Cortex of kidney (tissue), 1 donor: ENCODE measurements around the gene CHST12.
"Not testable (repeated sequence)": the region's sequence is repeated elsewhere in the genome, so short reads cannot be mapped to it uniquely, and the experiment has no call there.

Source experiments
- DNase-seq: peaks from one replicate; lab custom pipeline; 2025; lab: John Stamatoyannopoulos, UW

CHST12 gene

DNA sequence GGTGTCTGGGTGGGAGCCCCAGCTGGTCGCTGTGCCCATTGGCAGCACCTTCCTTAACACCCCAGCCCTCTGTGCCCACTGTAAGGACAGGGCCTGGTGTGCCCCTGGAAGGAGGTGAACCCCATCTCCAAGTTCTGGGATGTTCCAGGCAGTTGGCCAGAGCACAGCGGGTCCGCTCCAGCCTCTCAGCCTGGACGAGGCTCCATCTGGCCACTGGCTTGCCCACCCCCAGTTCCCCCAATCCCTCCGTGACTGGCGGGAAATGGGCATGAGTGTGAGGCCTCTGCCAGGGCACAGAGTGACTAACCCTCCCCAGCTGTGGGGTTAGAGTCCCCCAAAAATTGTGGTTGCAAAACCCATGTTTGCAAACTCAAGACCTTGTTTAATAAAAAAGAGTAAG is 57.2 kb downstream of the CHST12 start:
- DNase-seq, result no peak

DNA sequence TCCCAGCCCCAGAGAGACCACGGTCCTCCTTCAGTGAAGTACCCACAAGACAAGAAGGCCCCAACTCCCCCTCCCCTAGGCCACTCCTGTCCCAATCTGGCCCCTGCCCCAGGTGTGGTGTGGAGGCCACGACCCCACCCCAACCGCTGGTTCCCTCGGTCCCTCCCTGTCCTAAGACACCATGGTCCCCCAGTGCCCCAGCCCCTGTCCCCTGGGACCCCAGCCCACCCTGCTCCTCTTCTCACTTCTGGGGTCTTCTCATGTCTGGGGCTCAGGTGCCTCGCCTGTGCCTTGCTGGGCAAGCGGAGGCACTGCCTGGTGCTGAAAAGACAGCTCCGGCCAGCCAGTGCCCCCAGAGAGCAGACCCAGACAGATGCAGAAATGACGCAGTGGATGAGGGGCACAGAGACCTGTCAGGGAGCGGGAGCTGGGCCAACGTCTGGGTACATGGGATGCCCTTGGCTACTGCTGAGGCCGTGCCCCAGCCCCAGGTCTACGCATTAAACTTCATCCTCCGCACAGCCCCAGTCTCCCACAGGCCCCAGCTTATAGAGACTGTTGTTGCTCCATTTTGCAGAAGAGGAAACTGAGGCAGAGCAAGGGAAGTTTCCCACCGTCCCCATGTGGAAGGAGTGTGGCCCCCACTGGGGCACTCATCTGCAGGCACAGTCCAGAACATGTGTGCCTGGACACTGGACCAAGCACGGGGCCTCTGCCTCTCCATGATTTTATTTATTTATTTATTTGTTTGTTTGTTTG is 58.0 kb downstream of the CHST12 start:
- no peak for DNase-seq

DNA sequence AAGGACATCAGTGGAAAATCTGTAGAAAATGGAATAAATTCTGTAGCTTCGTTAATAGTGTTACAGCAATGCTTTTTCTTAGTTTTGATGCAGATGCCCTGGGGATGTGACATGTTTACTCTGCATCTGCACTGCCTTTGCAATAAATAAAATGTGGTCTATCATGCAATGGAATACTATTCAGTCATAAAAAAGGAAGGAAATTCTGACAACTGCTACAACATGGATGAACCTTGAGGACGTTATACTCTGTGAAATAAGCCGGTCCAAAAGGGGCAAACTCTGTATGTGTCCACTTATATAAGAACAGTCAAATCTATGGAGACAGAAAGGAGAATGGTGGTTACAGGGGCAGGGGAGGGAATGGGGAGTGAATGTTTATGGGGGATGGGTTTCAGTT is 59.3 kb downstream of the CHST12 start:
- no peak for DNase-seq

DNA sequence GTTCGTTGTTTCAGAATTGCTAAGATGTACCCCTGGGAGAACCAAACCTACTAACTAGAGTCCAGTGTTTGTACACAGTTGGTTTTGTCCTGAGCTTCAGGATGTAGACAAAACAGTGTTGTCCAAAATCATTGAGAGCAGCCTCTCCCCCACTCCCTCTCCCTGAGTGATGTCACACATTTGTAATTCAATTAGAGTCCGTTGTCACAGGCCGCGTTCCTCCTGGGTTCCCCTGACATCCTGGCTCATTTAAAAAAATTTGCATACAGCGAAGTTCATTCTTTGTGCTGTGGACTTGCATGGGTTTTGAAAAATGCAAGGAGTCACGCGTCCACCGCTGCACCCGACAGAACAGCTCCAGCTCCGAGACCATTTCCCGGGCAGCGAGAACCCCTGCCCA is 62.5 kb downstream of the CHST12 start:
- no peak for DNase-seq

DNA sequence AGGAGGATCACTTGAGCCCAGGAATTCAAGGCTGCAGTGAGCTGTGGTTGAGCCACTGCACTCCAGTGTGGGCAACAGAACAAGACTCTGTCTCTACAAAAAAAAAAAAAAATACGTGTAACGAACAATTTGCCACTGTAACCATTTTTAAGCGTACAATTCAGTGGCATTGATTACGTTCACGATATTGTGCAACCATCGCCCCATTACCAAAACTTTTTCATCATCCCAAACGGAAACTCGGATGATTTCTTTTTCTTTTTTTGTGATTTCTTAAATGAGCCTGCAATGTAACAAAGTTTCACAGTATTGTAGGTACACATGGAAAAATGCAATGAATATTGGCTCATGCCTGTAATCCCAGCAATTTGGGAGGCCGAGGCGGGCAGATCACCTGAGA is 63.3 kb downstream of the CHST12 start:
- DNase-seq, result no peak

DNA sequence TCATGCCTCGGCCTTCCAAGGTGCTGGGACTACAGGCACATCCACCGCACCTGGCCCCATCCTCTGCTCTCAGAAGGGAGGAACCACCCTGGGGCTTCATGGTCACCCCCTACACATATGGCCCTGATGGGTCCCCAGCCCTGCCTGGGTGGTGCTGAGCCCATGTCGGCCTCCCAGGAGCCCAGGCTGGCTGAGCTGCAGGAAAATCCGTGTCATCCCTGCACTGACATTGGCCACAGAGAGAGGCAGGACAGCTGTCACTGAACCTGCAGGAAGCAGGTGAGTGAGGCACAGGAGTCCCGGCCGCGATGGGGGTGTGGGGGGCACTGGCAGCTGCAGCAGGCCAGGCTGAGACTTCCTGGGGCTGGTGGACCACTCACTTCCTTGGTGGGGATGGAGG is 64.8 kb downstream of the CHST12 start:
- no peak for DNase-seq

DNA sequence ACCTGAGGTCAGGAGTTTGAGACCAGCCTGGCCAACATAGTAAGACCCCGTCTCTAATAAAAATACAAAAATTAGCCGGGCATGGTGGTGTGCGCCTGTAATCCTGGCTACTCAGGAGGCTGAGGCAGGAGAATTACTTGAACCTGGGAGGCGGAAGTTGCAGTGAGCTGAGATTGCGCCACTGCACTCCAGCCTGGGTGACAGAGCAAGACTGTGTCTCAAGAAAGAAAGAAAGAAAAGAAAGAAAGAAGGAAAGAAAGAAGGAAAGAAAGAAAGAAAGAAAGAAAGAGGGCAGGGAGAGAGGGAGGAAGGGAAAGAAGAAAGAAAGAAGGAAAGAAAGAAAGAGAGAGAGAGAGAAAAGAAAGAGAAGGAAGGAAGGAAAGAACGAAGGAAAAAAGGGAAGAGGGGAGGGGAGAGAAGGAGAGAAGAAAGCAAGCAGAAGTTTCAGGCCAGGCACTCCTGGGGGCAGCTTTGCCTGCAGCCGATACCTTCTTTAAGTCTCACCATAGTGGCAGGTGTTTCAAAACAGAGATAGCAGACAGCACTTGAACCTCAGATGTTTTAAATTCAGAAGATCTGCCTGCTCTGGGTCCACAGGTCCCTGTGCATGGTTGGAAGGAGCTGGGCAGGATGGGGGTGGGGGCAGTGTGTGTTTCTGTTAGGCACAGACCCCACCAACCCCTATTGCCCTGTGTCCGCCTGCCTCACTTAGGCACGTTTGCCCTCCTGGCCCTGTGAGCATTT is 66.2 kb downstream of the CHST12 start:
- not testable (repeated sequence) for DNase-seq

DNA sequence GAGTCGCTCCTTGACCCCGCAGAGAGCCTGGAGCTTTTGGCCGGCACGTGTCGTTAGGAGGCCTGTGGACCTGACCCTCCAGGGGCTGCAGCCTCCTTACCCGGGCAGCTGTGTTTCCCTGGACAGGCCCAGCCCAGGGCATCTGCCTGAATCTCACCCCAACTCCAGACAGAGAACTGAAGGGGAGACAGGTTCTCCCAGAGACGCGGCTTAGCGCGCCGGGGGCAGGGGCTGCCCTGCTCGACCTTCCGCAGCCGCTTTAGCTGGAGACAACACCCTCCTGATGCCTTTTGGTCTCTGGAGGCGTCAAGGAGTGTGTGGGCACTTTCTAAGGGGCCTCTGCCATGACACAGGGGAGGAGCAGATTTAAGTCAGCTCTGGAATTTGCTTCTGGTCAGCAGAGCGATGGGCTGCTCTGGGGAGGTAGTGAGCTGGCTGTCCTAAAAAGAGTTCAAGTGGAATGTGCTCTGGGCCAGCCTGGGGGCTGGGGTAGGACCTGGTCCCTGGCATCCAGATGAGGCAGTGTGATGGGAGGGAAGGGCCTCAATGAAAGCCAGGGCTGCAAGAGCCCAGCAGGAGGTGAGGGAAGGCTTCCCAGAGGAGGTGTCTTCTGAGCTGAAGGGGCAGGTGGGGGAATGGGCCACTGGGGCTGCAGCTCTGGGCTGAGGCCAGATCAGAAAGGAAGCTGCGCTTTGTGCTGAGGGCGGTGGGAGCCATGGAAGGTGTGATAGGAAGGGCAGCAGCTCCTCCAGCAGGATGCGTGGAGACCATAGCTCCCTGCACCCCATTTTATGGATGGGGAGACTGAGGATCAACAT is 67.0 kb downstream of the CHST12 start:
- no peak for DNase-seq

DNA sequence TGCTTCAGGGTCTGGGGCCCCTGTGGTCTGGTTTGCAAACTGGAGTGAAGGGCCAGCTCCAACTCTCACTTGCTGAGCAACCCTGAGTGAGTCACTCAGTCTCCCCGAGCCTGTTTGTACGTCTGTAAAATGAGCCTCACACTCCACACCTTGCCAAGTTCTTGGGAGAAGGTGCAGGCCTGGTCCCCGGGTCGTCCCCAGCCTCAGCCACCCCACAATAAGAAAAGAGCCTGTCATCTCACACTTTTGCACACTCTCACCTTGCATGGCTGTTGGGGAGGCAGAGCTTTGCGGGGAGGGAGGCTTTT is 67.6 kb downstream of the CHST12 start:
- no peak for DNase-seq

DNA sequence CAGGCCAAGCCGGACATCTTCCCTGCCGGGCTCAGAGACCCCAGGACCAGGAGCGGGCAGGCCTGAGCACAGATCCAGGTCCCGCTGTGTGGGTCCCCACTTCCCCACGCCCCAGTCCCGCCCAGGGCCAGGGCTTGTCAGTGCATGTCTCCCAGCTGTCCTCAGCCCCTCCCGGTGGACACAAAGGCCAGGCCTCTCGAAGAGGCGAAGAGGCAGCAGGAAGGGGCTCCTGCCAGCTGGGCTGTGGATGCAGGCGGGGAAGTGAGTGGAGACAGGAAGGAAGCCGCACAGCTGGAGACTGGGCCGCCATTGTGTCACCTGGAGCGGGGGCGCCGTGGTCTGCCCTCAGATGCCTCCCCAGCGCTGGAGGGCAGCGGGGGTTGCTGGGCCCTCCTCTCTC is 68.0 kb downstream of the CHST12 start:
- DNase-seq, result no peak

DNA sequence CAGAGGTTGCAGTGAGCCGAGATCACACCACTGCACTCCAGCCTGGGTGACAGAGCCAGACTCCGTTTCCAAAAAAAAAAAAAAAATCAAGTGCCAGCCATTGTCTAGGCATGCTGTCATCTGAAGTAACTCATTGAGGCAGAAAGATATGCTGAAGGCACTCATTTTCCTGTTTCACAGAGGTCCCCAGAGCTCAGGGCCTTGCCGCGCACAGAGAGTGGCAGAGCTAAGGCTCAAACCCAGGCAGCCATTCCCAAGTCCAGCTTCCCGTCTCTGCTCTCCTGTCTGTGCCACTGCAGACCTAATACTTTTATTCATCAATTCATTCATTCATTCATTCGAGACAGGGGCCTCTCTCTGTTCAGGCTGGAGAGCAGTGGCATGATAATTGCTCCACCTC is 69.3 kb downstream of the CHST12 start:
- no peak for DNase-seq

DNA sequence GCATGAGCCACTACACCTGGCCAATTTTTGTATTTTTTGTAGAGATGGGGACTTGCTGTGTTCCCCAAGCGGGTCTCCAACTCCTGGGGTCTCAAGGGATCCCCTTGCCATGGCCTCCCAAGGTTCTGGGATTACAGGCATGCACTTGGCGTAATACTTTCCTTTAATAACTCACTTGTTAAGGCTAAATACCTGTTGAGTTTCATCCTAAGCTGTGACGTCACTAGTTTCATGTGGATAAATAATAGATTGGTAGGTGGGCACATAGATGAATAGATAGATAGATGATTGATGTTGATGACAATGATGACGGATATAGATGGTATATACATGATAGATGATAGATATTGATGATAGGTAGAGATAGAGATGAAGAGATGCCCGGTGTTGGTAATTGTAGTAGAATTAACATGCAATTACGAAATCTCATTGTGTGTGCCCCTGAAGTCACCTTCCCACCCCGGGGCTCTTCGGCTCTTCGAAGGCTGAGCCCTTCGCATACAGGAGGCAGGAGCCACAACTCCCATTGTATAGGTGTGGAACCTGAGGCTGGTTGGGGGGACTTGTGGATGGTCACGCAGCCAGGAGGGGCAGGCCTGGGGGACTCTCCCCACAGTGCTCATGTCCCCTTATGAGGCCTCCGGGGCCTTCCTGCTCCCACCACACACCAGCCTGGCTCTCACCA is 70.2 kb downstream of the CHST12 start:
- DNase-seq, result no peak

DNA sequence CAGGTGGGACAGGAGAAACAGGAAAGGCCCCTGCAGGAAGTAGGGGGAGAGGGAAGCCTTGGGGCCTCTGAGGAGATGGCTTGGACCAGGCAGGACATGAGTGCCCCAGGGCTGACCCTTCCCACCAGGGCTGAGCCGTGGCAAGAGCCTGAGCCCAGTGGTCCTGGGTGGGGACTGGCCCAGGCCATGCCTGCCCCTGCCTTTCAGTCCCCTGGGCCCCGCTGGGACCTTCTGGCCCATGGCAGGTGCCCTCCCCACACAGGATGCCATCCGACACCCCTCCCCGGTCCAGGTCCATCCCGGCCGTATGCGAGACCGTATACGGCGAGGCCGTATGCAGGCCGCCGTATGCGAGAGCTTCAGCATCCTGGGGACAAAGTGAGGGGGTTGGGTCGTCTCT is 70.8 kb downstream of the CHST12 start:
- DNase-seq, result no peak

DNA sequence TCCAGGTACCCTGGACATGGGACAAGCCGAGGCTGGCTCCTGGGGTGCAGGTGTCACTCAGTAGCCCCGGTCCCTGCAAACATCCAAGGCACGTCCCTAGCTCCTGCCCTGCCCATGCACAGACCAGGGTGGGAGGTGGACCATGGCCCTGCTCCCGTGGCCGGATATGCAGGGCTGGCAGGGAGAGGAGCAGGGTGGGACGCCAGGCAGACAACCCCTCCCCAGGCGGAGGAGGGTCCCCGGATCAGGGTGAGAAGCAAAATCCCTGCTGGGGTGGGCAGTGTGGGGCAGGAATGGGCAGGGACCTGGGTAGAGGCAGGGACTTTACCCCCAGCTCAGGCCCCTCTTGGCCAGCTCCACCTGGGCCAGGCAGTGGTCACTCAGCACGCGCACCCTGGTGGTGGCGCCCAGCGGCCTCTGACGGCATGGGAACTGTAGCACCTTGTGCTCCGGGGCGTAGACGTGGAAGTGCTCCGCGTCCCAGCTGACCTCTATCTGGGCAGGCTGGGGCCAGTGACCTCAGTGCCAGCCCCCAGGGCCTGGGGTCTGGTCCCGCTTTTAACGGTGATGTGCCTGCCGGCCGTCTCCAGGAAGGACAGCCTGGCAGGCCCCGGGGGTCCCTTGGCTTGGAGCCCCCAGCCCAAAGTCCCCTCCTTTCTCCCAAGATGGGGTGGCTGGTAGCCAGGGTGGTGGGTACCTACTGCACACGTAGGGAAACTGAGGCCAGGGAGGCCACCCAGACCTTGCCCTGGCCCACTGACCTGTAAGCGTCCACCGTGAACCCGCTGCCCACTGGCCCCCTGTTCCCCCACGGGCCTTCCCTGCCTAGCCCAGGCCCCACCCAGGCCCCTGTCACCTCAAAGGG is 71.6 kb downstream of the CHST12 start:
- DNase-seq, result no peak

DNA sequence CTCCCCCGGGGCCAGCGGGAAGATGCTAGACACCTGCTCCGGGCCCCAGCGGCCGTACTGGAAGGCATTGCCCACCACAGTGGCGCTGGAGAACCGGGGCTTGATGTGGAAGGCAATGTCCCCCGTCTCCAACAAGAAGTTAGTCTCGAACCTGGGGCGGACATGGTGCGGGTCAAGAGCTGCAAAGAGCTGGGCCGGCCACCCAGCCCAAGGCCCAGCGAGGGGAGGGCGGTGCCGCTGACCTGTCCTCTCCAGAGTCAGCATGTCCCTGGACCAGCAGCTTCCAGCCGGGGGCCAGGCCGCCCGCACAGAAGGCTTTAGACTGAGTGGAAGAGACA is 72.2 kb downstream of the CHST12 start:
- DNase-seq, result no peak

DNA sequence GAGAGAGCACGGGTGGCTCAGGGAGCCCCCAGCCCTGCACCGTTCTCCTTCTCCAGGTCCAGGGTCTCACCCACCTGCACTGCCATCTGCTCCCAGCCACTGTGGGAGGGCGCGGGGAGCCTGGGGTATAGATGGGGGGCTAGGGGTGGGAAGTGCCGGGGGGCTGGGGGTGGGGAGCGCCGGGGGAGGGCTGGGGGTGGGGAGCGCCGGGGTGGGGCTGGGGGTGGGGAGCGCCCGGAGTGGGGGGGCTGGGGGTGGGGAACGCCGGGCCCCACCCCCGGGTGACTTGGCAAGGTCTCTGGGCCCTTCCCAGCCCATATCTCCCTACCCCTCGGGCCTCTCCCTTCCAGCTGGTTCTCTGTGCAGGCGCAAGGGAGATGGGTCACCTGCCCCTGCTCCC is 72.9 kb downstream of the CHST12 start, which contains the start of gene GRIFIN:
Gene GRIFIN (minus strand): TSS at position 101 of the 400 bp plus-strand sequence. CDS start 15 bp downstream, at position 86.
- no peak for DNase-seq

DNA sequence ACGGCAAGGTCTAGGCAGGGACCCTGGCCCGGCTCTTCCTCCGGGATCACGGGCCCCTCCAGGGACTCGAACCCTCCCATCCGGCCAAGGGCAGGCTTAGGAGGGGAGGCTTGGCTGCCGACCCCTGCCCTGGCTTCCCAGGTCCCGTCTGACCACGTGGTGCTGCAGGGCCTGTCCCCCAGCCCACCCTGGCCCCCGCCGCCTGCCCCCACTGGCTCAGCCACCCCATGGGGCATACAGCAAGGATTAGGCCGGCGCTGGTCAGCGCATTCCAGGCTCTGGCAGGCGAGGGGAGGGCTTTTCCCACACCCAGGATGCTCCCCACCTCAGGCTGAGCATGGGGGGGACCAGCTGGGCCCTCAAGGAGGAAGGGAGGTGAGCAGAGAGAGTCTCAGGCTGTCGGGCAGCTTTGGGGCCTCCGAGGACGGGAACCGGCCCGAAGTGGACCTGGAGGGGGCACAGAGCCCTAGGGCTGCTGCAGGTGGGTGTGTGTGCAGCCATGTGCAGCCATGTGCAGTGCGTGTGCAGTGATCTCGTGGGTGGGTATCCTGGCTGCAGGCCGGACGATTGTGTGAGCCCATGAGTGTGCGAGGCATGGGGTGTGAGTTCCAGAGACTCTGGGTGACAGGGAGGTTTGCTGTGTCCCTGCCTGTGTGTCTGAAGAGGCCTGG is 73.5 kb downstream of the CHST12 start:
- DNase-seq, result no peak

DNA sequence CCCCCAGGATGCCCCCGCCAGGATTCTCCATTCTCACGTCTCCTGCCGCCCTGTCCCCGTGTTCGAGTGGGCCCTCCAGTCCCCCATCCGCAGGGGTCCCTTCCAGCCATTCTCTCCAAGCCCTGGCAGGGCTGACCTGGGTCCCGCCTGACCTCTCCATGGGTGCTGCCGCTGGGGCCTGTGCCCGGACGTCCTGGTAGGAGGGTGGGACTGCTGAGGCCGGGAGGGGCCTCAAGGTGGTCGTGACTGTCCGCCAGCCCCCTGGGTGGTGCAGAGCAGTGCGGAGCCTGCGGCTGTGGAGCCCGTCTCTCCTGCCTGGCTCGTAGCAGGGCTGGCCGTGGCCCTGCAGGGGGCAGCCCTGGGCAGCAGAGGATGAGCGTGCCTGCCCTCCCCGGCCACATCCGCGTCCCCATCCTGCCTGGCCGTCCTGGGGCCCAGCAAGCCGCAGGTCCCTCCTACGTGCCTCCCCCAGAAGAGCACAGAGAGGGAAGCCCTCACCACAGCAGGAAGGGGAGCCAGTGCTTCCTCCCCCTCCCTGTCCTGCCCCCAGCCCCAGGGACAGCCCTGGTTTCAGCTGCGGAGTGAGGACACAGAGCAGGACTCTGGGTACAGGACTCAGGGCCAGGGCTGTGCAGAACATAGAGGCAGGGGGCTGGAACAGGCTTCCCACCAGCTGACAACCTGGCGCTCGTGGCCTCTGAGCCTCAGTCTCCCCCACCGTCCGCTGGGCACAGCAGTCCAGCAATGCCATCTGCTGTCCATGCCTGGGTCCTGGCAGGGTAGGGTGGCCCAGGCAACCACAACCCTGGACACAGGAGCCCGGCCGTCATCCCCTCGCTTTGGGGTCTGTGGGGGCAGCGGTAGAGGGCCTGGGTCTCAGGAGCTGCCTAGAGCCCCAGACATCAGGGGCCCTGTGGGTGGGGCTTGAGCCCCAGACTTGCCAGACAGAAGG is 74.3 kb downstream of the CHST12 start:
- DNase-seq, result no peak

DNA sequence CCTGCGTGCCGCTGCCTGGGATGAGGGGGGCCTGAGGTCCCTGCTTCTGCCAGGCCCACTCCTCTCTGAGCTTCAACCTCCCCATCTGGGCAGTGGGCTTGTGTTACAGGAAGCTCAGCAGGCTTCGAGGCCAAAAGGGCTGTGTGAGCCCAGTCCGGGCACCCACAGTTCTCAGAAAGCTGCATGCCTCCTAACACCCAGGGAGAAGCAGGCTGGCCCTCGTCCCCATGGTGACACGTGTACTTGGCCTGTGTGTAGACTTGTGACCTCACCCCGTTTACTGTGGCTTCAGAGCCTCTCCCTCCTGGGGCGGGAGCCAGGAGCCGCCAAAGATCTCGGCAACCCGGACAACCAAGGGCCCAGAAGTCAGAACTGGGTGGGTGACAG is 75.0 kb downstream of the CHST12 start:
- DNase-seq, result no peak

DNA sequence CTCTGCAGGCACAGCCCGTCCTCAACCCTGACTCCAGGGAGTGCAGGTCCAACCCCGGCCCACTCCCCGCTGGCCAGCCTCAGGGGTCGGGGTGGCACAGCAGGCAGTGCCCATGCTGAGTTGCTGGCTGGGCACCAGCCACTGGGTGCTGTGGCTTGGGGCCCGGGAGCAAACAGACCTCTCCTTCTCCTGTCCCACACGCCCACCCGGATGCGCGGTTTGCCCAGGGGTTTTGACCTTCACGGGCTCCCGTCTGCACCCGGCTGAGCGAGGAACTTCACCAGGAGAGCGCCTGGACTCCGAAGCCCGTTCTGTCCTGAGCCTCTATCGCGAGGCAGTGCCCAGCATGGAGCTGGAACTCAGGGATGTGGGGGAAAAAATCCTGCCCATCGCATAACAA is 75.4 kb downstream of the CHST12 start:
- DNase-seq, result no peak
